Transverse colon (tissue), 4 donors: ENCODE measurements around the gene CD276. TPM values are rescaled to one million over a fixed set of nuclear protein-coding genes. Genes with fewer than 3 reads are reported as not detected.
A peak's percentile ranks its signal among the peaks of the same experiment; 100 is the strongest.
"Not testable (repeated sequence)": the region's sequence is repeated elsewhere in the genome, so short reads cannot be mapped to it uniquely, and the experiment has no call there.

ENCODE experiments used
- DNase-seq: peaks from one replicate; pipeline ENCODE4 v3.0.0-alpha.2; 2019
- H3K27ac ChIP-seq, 4 donors: fragments of 200-600 bp; sonication (generic); 2 replicates each; pipeline ENCODE4 v1.5.1; 2016 to 2018; ENCODE audit warnings: inconsistent platforms in 4 of 4
- H3K27me3 ChIP-seq: fragments of 200-600 bp; sonication (generic); 2 replicates; pipeline ENCODE4 v1.5.1; 2017; ENCODE audit warnings: inconsistent platforms
- H3K36me3 ChIP-seq, 4 donors: fragments of 200-600 bp; sonication (generic); 2 replicates each; pipeline ENCODE4 v1.5.1; 2017 to 2019; ENCODE audit warnings: inconsistent platforms in 4 of 4
- H3K4me1 ChIP-seq, 4 donors: fragments of 200-600 bp; sonication (generic); 2 replicates each; pipeline ENCODE4 v1.5.1; 2017 to 2020; ENCODE audit warnings: inconsistent platforms in 4 of 4
- H3K4me3 ChIP-seq, 4 donors: fragments of 200-600 bp; sonication (generic); 1 replicate in 1 of 4; 2 replicates in 3 of 4; pipeline versions ENCODE4 v1.5.1 to v1.6.1; 2017 to 2019; ENCODE audit warnings: inconsistent platforms in 4 of 4
- H3K9me3 ChIP-seq, 2 donors: fragments of 200-600 bp; sonication (generic); 2 replicates each; pipeline ENCODE4 v1.5.1; 2017 to 2019; ENCODE audit warnings: inconsistent platforms in 2 of 2
- CTCF ChIP-seq, 5 experiments: fragments of 200-600 bp in 3 of 5; fragments of 450-650 bp in 2 of 5; sonication (generic) in 3 of 5; IDR thresholded peaks; 1 replicate in 2 of 5; 2 replicates in 3 of 5; pipeline ENCODE4 v1.5.1; 2016 to 2017; ENCODE audit warnings: antibody characterized with exemption in 5 of 5, inconsistent platforms in 3 of 5, mild to moderate bottlenecking in 2 of 5, moderate library complexity in 1 of 5
- EP300 ChIP-seq: sonication (generic); formaldehyde crosslinking; IDR thresholded peaks from one replicate; pipeline ENCODE4 v1.6.1; 2017; ENCODE audit warnings: antibody characterized with exemption, low read depth
- POLR2A ChIP-seq: fragments of 450-650 bp; IDR thresholded peaks from one replicate; pipeline ENCODE4 v1.6.1; 2016; ENCODE audit warnings: antibody characterized with exemption, mild to moderate bottlenecking, moderate library complexity
- POLR2AphosphoS5 ChIP-seq, 3 donors: sonication (generic); formaldehyde crosslinking; IDR thresholded peaks; one replicate each; pipeline ENCODE4 v1.6.1; 2016; ENCODE audit warnings: antibody characterized with exemption in 3 of 3
- WGBS, 2 donors: methylation state at CpG; one replicate each; pipeline ENCODE4 v1.1.5; 2018; ENCODE audit warnings: low coverage in 1 of 2; 5-methylcytosine and 5-hydroxymethylcytosine counted together
- in situ Hi-C, 4 donors: fragments of 200-750 bp; cut with MboI; loops; one replicate each; pipeline versions ENCODE4 v1.15.0 to v1.15.1; 2017; ENCODE audit warnings: low sequenced_read_pairs in 3 of 4, low pct_ligation_motif_present in 1 of 4, low pct_unique_long_range_greater_than_20kb in 1 of 4
- intact Hi-C: fragments of 100-400 bp; cut with DNase I; formaldehyde crosslinking; loops from one replicate; pipeline ENCODE4 v1.15.1; 2023; ENCODE audit warnings: low total_unique reads
- total RNA-seq, 4 donors: library from RNA; depleted of rRNA; stranded (reverse); fragments of >200 nt; gene quantifications; one replicate each; pipeline ENCODE4 v1.1.0, GENCODE V29; 2016

The CD276 gene
- total RNA-seq, 4 donors from 2014 or later = 26.8 to 110 (median 45.7) TPM

- H3K36me3 ChIP-seq, intact Hi-C loops, H3K27me3 ChIP-seq, DNase-seq, H3K27ac ChIP-seq, H3K4me3 ChIP-seq, H3K4me1 ChIP-seq, H3K9me3 ChIP-seq: not testable (repeated sequence)
- in situ Hi-C loops = loop anchor here in 1 of 4 donors (25.0 kb wide), 1 partner anchor 141 kb away; no protein-coding TSS in a partner anchor
- 90% methylated on average over 23 of the region's 23 CpGs; no CpG with 5 or more reads in 1 of the 2 donors for WGBS, 2 donors
These were observed 19.4 kb downstream of the CD276 start for GRCh38 chr15:73703601-73704000.

- H3K4me1 ChIP-seq, H3K27me3 ChIP-seq, H3K9me3 ChIP-seq, H3K27ac ChIP-seq, DNase-seq, intact Hi-C loops, H3K36me3 ChIP-seq, H3K4me3 ChIP-seq: not testable (repeated sequence)
- WGBS, 2 donors = 77 to 100% methylated on average over 2 to 18 of the region's 23 CpGs
- in situ Hi-C loops = loop anchor here in 1 of 4 donors (25.0 kb wide), 1 partner anchor 142 kb away; no protein-coding TSS in a partner anchor
These were observed 20.1 kb downstream of the CD276 start for GRCh38 chr15:73704142-73704868.

- Histone ChIP-seq H3K4me3 (no peak overlapping the region), H3K27me3 (no peaks in the 10 kb centered on the region), H3K36me3 (no peaks in the 10 kb centered on the region), H3K4me1 (peaks cover 0 to 7% (median 0%) of the 10 kb centered on the region in 4 donors), H3K27ac (no peak overlapping the region), H3K9me3 (no peaks in the 10 kb centered on the region)
- no peak for TF ChIP-seq POLR2AphosphoS5 (IDR thresholded peaks at IDR 0.05)
- peak; percentile 63 to 82 (median 75) for TF ChIP-seq CTCF (IDR thresholded peaks at IDR 0.05)
- TF ChIP-seq POLR2A = no peak
- no peak for TF ChIP-seq EP300
- intact Hi-C loops = no loop called here
- 52% methylated on average over 13 of the region's 13 CpGs; no CpG with 5 or more reads in 1 of the 2 donors for WGBS, 2 donors
- in situ Hi-C loops = loop anchor here in 1 of 4 donors (25.0 kb wide), 1 partner anchor 143 kb away; no protein-coding TSS in a partner anchor
- peak; percentile 72 for DNase-seq
These were observed 20.9 kb downstream of the CD276 start for GRCh38 chr15:73704869-73705645.

- 67 to 89% methylated on average over 5 to 6 of the region's 6 CpGs for WGBS, 2 donors
- no peaks in the 10 kb centered on the region for H3K9me3 ChIP-seq
- H3K4me3 ChIP-seq = no peak overlapping the region
- intact Hi-C loops (no loop called here), in situ Hi-C loops (loop anchor here in 1 of 4 donors (25.0 kb wide), 1 partner anchor 146 kb away; no protein-coding TSS in a partner anchor)
- DNase-seq = no peak
- TF ChIP-seq POLR2A (no peak), CTCF (IDR thresholded peaks at IDR 0.05) (no peak), EP300 (no peak), POLR2AphosphoS5 (IDR thresholded peaks at IDR 0.05) (no peak)
- H3K27me3 ChIP-seq = no peaks in the 10 kb centered on the region
- H3K4me1 ChIP-seq = peaks cover 0 to 7% (median 0%) of the 10 kb centered on the region in 4 donors
- H3K27ac ChIP-seq = no peak overlapping the region
- H3K36me3 ChIP-seq = no peaks in the 10 kb centered on the region
These were observed 24.5 kb downstream of the CD276 start for GRCh38 chr15:73708691-73709090.

GRCh38 chr15:73709241-73709640 is 25.1 kb downstream of the CD276 start:
- Histone ChIP-seq H3K4me1 (peaks cover 0 to 7% (median 0%) of the 10 kb centered on the region in 4 donors), H3K4me3 (no peak overlapping the region), H3K27me3 (no peaks in the 10 kb centered on the region), H3K9me3 (no peaks in the 10 kb centered on the region), H3K36me3 (no peaks in the 10 kb centered on the region), H3K27ac (no peak overlapping the region)
- TF ChIP-seq EP300 (no peak), POLR2A (no peak), CTCF (IDR thresholded peaks at IDR 0.05) (no peak), POLR2AphosphoS5 (IDR thresholded peaks at IDR 0.05) (no peak)
- 89% methylated on average over 6 of the region's 6 CpGs; no CpG with 5 or more reads in 1 of the 2 donors for WGBS, 2 donors
- intact Hi-C loops (no loop called here), in situ Hi-C loops (loop anchor here in 1 of 4 donors (25.0 kb wide), 1 partner anchor 147 kb away; no protein-coding TSS in a partner anchor)
- DNase-seq = no peak
